NCI-H510A treated with DMSO at 0.1 percent for 48 hours (cell line): Measurements from ENCODE around the gene CA10.

Experiments used
- DNase-seq: peaks from one replicate; lab custom pipeline; 2025; lab: John Stamatoyannopoulos, UW

CA10 gene

DNA sequence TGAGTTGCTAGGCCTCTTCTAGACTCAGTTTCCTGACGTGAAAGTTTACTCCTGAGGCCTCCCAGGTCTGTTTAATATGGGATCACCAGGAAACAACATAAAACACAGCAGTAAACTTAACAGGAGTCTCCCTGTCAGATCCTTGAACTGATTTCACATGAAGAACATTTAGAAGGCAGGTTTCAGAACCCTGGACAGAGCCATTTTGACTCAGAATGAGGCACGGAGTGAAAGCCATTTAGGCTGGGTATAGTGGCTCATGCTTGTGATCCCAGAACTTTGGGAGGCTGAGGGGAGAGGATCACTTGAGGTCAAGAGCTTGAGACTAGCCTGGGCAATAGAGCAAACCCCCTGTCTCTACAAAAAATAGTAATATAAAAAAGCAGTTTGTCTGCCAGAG, 289.1 kb downstream of the CA10 start:
- DNase-seq = no peak

GRCh38 chr17:51860954-51861561, 297.5 kb downstream of the CA10 start:
- DNase-seq = peak; percentile 90

GRCh38 chr17:51857052-51857597, 301.4 kb downstream of the CA10 start:
- DNase-seq = peak; percentile 79

GRCh38 chr17:51855806-51856205, 302.7 kb downstream of the CA10 start:
- DNase-seq = no peak

GRCh38 chr17:51853857-51854256, 304.7 kb downstream of the CA10 start:
- DNase-seq = peak; percentile 94

GRCh38 chr17:51852603-51853002, 305.9 kb downstream of the CA10 start:
- peak; percentile 15 for DNase-seq

- peak; percentile 49 for DNase-seq
These were observed 308.3 kb downstream of the CA10 start for GRCh38 chr17:51850201-51850600.

- DNase-seq = no peak
These were observed 310.1 kb downstream of the CA10 start for GRCh38 chr17:51848451-51848850.

DNA sequence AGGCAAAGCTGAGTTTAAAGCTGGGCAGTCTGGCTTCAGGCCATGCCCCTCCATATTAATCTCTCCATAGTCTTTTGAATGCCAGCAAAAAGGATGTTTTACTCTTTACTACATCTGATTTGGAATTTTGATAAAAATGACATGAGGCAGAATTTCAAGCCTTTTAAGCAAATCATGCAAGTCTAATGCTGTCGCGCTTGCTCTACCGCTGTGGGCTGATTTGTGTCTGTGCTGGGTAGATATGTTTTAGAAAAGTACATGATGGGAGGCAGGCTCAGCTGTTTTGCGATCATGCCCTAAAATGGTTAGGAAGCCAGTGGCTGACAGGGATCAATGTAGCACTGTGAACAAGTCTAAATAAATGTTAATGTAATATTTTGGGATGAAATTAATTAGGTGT, 311.9 kb downstream of the CA10 start:
- DNase-seq = no peak

GRCh38 chr17:51845776-51846175, 312.7 kb downstream of the CA10 start:
- no peak for DNase-seq

- DNase-seq = no peak
These were observed 315.8 kb downstream of the CA10 start for GRCh38 chr17:51842763-51843162.

DNA sequence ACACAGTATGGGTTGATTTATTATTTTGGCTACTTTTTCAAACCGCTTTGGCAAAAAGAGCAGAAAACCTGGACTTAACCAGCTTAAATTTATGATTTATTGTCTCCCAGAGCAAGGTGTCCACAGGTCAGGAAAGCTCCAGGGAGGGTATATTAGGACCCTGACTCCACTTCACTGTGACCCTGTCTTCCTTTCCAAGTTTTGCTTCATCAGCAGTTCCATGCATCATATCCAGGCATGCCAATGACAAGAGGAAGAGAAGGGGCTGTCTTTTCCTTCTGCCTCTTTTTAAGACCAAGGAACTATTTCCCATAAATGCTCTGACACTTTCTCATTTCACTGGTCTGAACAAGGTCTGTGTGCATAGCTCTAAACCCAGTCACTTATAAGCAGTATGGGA, 316.8 kb downstream of the CA10 start:
- no peak for DNase-seq

DNA sequence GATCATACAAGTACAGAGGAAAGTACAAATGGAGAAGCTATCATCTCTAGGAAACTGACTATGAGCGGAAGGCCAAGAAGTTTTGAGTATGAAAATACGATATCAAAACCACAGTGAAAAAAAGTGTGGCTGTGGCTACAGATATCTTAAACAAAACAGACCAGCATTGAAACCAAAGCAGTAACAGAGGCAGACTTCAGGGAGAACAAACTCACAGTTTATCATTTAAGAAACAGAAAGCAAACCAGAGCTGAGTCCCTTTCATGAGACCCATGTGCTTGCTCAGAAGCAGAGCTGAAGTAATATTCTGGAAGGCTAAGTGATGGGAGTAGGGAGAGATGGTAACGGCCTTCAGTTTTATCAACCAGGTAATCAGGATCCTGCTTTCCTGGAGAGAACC, 317.8 kb downstream of the CA10 start:
- no peak for DNase-seq

DNA sequence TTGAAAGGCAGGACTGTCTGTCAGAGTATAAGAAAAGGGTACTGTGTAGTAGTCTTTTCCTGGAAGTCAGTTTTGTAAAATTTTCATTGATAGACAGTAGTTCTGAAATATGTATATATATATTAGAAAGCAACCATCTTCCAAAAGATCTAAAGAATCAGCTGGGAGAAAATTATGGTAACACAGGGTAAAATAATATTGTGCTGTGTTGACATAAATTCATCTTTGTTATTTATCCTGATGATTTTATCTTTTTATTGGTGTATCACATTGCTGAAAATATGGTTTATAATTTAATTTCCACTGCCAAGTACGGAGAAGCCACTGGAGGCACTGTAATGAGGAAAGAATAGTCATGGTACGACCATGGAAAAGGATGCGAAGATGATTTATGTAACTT, 324.9 kb downstream of the CA10 start:
- no peak for DNase-seq

DNA sequence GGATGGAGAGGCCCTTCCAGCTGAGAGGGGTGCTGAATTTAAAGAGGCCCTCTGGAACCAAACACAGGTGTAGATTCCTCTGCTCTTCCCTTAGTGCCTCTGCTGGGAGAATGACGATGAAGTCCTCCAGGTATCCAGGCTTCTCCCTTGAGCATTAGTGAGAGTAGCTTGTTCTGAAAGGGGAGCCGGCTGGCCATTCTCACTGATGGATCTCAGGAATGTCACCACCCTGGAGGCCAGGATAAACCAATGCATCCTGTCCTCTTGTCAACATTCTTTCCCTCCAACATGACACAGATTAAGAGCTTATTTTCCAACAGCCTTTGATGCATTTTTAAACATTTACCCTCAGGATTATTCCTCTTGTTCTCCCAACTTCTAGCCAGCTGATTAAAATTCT, 325.5 kb downstream of the CA10 start:
- no peak for DNase-seq

DNA sequence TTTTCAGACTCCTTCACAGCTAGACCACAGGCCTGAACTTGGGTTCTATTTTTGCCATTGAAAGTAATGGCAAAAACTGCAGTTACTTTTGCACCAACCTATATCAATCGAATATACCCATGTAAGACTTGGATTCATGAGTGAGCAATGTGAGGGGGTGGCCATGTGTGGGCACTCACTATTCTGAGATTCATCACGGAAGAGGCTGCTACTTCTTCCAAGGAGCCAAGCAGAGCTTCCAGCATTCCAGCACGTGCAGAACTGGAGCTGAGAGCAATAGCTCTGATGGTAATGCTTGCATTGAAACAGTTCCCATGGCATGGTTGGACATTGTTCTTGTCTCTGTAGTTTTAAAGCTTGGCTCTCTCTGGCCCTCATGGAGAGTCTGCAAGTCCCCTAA, 327.6 kb downstream of the CA10 start:
- no peak for DNase-seq

GRCh38 chr17:51830451-51830850, 328.1 kb downstream of the CA10 start:
- DNase-seq = no peak

GRCh38 chr17:51828901-51829300, 329.6 kb downstream of the CA10 start:
- no peak for DNase-seq

DNA sequence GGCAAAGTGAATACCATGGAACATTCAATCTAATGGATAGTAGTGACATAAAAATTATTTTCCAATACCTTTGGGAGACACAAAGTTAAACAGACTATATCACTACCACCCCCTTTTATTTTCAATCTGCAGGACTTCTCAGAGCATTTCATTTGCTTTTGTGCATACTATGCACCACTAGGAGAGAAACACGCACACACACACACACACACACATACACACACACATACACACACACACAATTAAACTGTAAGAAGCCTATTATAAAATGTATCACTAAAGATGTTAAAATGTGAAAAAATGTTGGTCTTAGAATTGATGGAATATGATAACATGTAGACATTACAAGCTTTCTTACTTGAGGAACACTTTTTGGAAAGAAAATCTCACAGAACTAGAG, 331.4 kb downstream of the CA10 start:
- no peak for DNase-seq

DNA sequence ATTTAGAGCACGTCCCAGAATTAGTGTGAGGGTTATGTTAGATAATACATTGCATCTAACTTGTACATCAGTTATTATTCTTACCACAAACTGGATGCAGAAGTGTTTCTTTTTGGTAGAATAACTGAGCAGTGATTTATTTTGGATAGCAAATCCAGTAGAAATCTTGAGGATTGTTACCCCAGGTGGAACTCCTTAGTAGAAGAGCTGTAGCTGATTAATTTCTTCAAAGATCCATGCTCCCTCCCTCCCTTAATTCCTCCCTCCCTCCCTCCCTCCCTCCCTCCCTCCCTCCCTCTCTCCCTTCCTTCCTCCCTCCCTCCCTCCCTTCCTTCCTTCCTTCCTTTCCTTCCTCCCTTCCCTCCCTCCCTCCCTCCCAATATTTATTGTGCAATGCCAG, 337.7 kb downstream of the CA10 start:
- DNase-seq = no peak

GRCh38 chr17:51820252-51820651, 338.3 kb downstream of the CA10 start:
- no peak for DNase-seq

- no peak for DNase-seq
These were observed 338.9 kb downstream of the CA10 start for GRCh38 chr17:51819341-51820219.

DNA sequence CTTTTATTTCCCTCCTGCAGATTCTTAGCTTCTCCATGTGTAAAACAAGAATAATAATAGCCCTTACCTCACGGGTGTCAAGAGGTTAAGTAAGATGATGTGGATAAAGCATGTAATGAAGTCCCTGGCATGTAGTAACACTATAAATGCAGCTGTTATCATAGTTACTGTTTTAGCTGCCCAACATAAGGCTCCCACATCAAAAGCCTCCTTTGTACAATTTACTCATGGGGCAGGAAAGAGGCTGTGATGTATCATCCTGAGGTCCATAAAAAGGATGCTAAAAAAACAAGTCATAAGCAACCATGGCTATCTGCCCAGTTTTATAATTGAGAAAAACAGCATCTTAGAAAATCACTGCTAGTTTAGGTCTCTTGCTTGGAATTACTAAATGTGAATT, 339.7 kb downstream of the CA10 start:
- no peak for DNase-seq
